ENCODE data around the gene PDE9A.

- TF ChIP-seq, protein P1, sequence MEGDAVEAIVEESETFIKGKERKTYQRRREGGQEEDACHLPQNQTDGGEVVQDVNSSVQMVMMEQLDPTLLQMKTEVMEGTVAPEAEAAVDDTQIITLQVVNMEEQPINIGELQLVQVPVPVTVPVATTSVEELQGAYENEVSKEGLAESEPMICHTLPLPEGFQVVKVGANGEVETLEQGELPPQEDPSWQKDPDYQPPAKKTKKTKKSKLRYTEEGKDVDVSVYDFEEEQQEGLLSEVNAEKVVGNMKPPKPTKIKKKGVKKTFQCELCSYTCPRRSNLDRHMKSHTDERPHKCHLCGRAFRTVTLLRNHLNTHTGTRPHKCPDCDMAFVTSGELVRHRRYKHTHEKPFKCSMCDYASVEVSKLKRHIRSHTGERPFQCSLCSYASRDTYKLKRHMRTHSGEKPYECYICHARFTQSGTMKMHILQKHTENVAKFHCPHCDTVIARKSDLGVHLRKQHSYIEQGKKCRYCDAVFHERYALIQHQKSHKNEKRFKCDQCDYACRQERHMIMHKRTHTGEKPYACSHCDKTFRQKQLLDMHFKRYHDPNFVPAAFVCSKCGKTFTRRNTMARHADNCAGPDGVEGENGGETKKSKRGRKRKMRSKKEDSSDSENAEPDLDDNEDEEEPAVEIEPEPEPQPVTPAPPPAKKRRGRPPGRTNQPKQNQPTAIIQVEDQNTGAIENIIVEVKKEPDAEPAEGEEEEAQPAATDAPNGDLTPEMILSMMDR (IDR thresholded peaks at IDR 0.05; ENCODE audit: low read length) = no peak
- 0 out of 2 replicates have a peak, but pooled peaks have one; percentile 37 for TF ChIP-seq EZH2phosphoT487 (IDR thresholded peaks at IDR 0.05; ENCODE audit: low read length)
These were observed 124.4 kb downstream of the PDE9A start for GRCh38 chr21:42777757-42778344.
